Measurements from ENCODE around the gene DENND1B.

Gene DENND1B

GRCh38 chr1:197750366-197750765 lies 24.9 kb downstream of the DENND1B start:
- no peak for FAIRE-seq
- no peak for DNase-seq (ENCODE audit: insufficient read length, low spot score)
- TF ChIP-seq POLR2A (IDR thresholded peaks at IDR 0.05; ENCODE audit: low read depth, low read length) (no peak), PAX5 (IDR thresholded peaks at IDR 0.05; ENCODE audit: insufficient read depth, low read length, severe bottlenecking) (no peak), TAF1 (IDR thresholded peaks at IDR 0.05; ENCODE audit: low read depth, low read length) (no peak), POLR2AphosphoS5 (IDR thresholded peaks at IDR 0.05; ENCODE audit: low read depth, low read length) (no peak), POU2F2 (IDR thresholded peaks at IDR 0.05; ENCODE audit: low read depth, low read length) (no peak), SPI1 (IDR thresholded peaks at IDR 0.05; ENCODE audit: low read depth, low read length) (no peak)

GRCh38 chr1:197745911-197746310 lies 29.4 kb downstream of the DENND1B start:
- FAIRE-seq (no peak), DNase-seq (ENCODE audit: insufficient read length, low spot score) (no peak)
- no peak for TF ChIP-seq TAF1 (IDR thresholded peaks at IDR 0.05; ENCODE audit: low read depth, low read length)
- no peak for TF ChIP-seq PAX5 (IDR thresholded peaks at IDR 0.05; ENCODE audit: insufficient read depth, low read length, severe bottlenecking)
- no peak for TF ChIP-seq POLR2AphosphoS5 (IDR thresholded peaks at IDR 0.05; ENCODE audit: low read depth, low read length)
- no peak for TF ChIP-seq SPI1 (IDR thresholded peaks at IDR 0.05; ENCODE audit: low read depth, low read length)

- no peak for DNase-seq (ENCODE audit: insufficient read length, low spot score)
- FAIRE-seq = peak; percentile 45
- no peak for TF ChIP-seq POLR2A (IDR thresholded peaks at IDR 0.05; ENCODE audit: low read depth, low read length)
- TF ChIP-seq POU2F2 (IDR thresholded peaks at IDR 0.05; ENCODE audit: low read depth, low read length) = no peak
- no peak for TF ChIP-seq TAF1 (IDR thresholded peaks at IDR 0.05; ENCODE audit: low read depth, low read length)
- TF ChIP-seq PAX5 (IDR thresholded peaks at IDR 0.05; ENCODE audit: insufficient read depth, low read length, severe bottlenecking) = no peak
- TF ChIP-seq SPI1 (IDR thresholded peaks at IDR 0.05; ENCODE audit: low read depth, low read length) = no peak
- no peak for TF ChIP-seq POLR2AphosphoS5 (IDR thresholded peaks at IDR 0.05; ENCODE audit: low read depth, low read length)
Measured at GRCh38 chr1:197744979-197745378, 30.3 kb downstream of the DENND1B start.

- no peak for FAIRE-seq
- TF ChIP-seq POLR2AphosphoS5 (IDR thresholded peaks at IDR 0.05; ENCODE audit: low read depth, low read length) (no peak), PAX5 (IDR thresholded peaks at IDR 0.05; ENCODE audit: insufficient read depth, low read length, severe bottlenecking) (no peak), POU2F2 (IDR thresholded peaks at IDR 0.05; ENCODE audit: low read depth, low read length) (no peak), SPI1 (IDR thresholded peaks at IDR 0.05; ENCODE audit: low read depth, low read length) (no peak), TAF1 (IDR thresholded peaks at IDR 0.05; ENCODE audit: low read depth, low read length) (no peak), POLR2A (IDR thresholded peaks at IDR 0.05; ENCODE audit: low read depth, low read length) (no peak)
- DNase-seq (ENCODE audit: insufficient read length, low spot score) = no peak
Measured at GRCh38 chr1:197743578-197743977, 31.7 kb downstream of the DENND1B start.

- TF ChIP-seq POLR2A (IDR thresholded peaks at IDR 0.05; ENCODE audit: low read depth, low read length) = no peak
- TF ChIP-seq PAX5 (IDR thresholded peaks at IDR 0.05; ENCODE audit: insufficient read depth, low read length, severe bottlenecking) = no peak
- FAIRE-seq (no peak), DNase-seq (ENCODE audit: insufficient read length, low spot score) (no peak)
Measured at GRCh38 chr1:197740992-197741391, 34.3 kb downstream of the DENND1B start.

GRCh38 chr1:197738927-197739326 lies 36.4 kb downstream of the DENND1B start:
- FAIRE-seq (no peak), DNase-seq (ENCODE audit: insufficient read length, low spot score) (no peak)
- TF ChIP-seq POLR2AphosphoS5 (IDR thresholded peaks at IDR 0.05; ENCODE audit: low read depth, low read length) (no peak), POLR2A (IDR thresholded peaks at IDR 0.05; ENCODE audit: low read depth, low read length) (no peak), TAF1 (IDR thresholded peaks at IDR 0.05; ENCODE audit: low read depth, low read length) (no peak), PAX5 (IDR thresholded peaks at IDR 0.05; ENCODE audit: insufficient read depth, low read length, severe bottlenecking) (no peak), SPI1 (IDR thresholded peaks at IDR 0.05; ENCODE audit: low read depth, low read length) (no peak), POU2F2 (IDR thresholded peaks at IDR 0.05; ENCODE audit: low read depth, low read length) (no peak)

- no peak for FAIRE-seq
Measured at GRCh38 chr1:197737916-197738315, 37.4 kb downstream of the DENND1B start.

GRCh38 chr1:197736685-197737084 lies 38.6 kb downstream of the DENND1B start:
- FAIRE-seq (no peak), DNase-seq (ENCODE audit: insufficient read length, low spot score) (no peak)
- TF ChIP-seq TAF1 (IDR thresholded peaks at IDR 0.05; ENCODE audit: low read depth, low read length) (no peak), POLR2A (IDR thresholded peaks at IDR 0.05; ENCODE audit: low read depth, low read length) (no peak), POLR2AphosphoS5 (IDR thresholded peaks at IDR 0.05; ENCODE audit: low read depth, low read length) (no peak), PAX5 (IDR thresholded peaks at IDR 0.05; ENCODE audit: insufficient read depth, low read length, severe bottlenecking) (no peak), POU2F2 (IDR thresholded peaks at IDR 0.05; ENCODE audit: low read depth, low read length) (no peak), SPI1 (IDR thresholded peaks at IDR 0.05; ENCODE audit: low read depth, low read length) (no peak)

More at GRCh38 chr1:197737916-197738315, 37.4 kb downstream of the DENND1B start:
- TF ChIP-seq SPI1 (IDR thresholded peaks at IDR 0.05; ENCODE audit: low read depth, low read length) = no peak
- no peak for DNase-seq (ENCODE audit: insufficient read length, low spot score)

GRCh38 chr1:197735461-197735860 lies 39.8 kb downstream of the DENND1B start:
- no peak for DNase-seq (ENCODE audit: insufficient read length, low spot score)
- no peak for FAIRE-seq
- TF ChIP-seq SPI1 (IDR thresholded peaks at IDR 0.05; ENCODE audit: low read depth, low read length) (no peak), POLR2AphosphoS5 (IDR thresholded peaks at IDR 0.05; ENCODE audit: low read depth, low read length) (no peak), POLR2A (IDR thresholded peaks at IDR 0.05; ENCODE audit: low read depth, low read length) (no peak), TAF1 (IDR thresholded peaks at IDR 0.05; ENCODE audit: low read depth, low read length) (no peak), POU2F2 (IDR thresholded peaks at IDR 0.05; ENCODE audit: low read depth, low read length) (no peak), PAX5 (IDR thresholded peaks at IDR 0.05; ENCODE audit: insufficient read depth, low read length, severe bottlenecking) (no peak)

- FAIRE-seq (no peak), DNase-seq (ENCODE audit: insufficient read length, low spot score) (no peak)
- TF ChIP-seq PAX5 (IDR thresholded peaks at IDR 0.05; ENCODE audit: insufficient read depth, low read length, severe bottlenecking) = no peak
- TF ChIP-seq POLR2AphosphoS5 (IDR thresholded peaks at IDR 0.05; ENCODE audit: low read depth, low read length) = no peak
- no peak for TF ChIP-seq POU2F2 (IDR thresholded peaks at IDR 0.05; ENCODE audit: low read depth, low read length)
- TF ChIP-seq TAF1 (IDR thresholded peaks at IDR 0.05; ENCODE audit: low read depth, low read length) = no peak
- TF ChIP-seq SPI1 (IDR thresholded peaks at IDR 0.05; ENCODE audit: low read depth, low read length) = no peak
- no peak for TF ChIP-seq POLR2A (IDR thresholded peaks at IDR 0.05; ENCODE audit: low read depth, low read length)
Measured at GRCh38 chr1:197733324-197733723, 42.0 kb downstream of the DENND1B start.

Data from GM12891 (cell line).